Esophagus muscularis mucosa (tissue), 3 donors: Measurements from ENCODE around the gene IL6.

ENCODE experiments used
- CTCF ChIP-seq, 3 experiments: fragments of 200-600 bp in 2 of 3; fragments of 450-650 bp in 1 of 3; sonication (generic) in 2 of 3; IDR thresholded peaks; one replicate each; pipeline ENCODE4 v1.5.1; 2017 to 2019; ENCODE audit warnings: antibody characterized with exemption in 3 of 3, mild to moderate bottlenecking in 2 of 3, moderate library complexity in 1 of 3
- POLR2A ChIP-seq: fragments of 450-650 bp; IDR thresholded peaks from one replicate; pipeline ENCODE4 v1.6.1; 2017; ENCODE audit warnings: antibody characterized with exemption, moderate library complexity, mild to moderate bottlenecking, low read depth
- POLR2AphosphoS5 ChIP-seq, 2 donors: sonication (generic); formaldehyde crosslinking; IDR thresholded peaks; one replicate each; pipeline ENCODE4 v1.6.1; 2017; ENCODE audit warnings: antibody characterized with exemption in 2 of 2

GRCh38 chr7:22772885-22773284 lies 45.9 kb downstream of the IL6 start:
- TF ChIP-seq CTCF (IDR thresholded peaks at IDR 0.05), result no peak
- TF ChIP-seq POLR2AphosphoS5 (IDR thresholded peaks at IDR 0.05), result no peak
- TF ChIP-seq POLR2A, result no peak
